ENCODE results near the gene SUOX.

DNA sequence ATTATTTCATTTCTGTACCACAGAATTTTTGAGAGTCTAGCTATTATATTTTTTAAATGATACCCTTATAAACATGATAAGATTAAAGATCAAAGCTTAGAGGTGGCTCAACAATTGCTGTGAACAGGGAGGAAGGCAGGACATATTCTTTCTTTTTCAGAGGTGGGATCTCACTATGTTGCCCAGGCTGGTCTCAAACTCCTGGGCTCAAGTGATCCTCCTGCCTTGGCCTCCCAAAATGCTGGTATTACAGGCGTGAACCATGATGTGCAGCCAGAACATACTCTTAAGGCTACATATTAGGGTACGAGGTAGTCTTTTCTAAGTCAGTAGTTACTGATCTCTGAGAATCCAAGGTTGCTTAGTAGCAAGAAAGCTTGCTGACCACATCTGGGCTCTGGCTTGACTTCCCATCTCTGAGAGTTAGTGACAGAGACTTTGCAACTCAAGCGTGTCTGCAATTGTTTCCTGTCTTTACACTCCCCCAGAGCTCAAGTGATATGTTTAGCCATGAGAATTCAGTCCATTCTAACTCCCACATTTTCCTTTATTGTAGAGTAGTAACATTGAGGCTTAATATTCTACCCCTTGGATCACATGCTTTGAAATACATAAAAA, 14.6 kb upstream of the SUOX start:
- TF ChIP-seq POLR2A (IDR thresholded peaks at IDR 0.05), result no peak
- no peak for TF ChIP-seq CTCF (IDR thresholded peaks at IDR 0.05)
